Panc1 (cell line): Measurements from ENCODE around the gene WHRN. TPM values are rescaled to one million over a fixed set of nuclear protein-coding genes. Genes with fewer than 3 reads are reported as not detected.

Experiments used
- ATAC-seq: fragments of 200-7000 bp; cut with Tn5 transposase; 2 replicates; pipeline ENCODE4 v1.9.1; 2020; ENCODE audit warnings: mild to moderate bottlenecking, moderate library complexity
- BruUV-seq: library from RNA; stranded (reverse); fragments of 400-500 nt; replicated peaks from 2 replicates; lab custom pipeline; 2021; lab: Mats Ljungman, UMichigan
- CTCF ChIA-PET: fragments of 300-600 bp; sonication (Branson Sonifier 250); formaldehyde crosslinking; loops from one replicate; lab custom pipeline; 2022; ENCODE audit warnings: antibody characterized with exemption; lab: Charles Lee
- POLR2A ChIA-PET: fragments of 300-600 bp; sonication (Branson Sonifier 250); formaldehyde crosslinking; loops from one replicate; lab custom pipeline; 2022; ENCODE audit warnings: antibody characterized with exemption; lab: Charles Lee
- DNase-seq: peaks from one replicate; pipeline ENCODE4 v3.0.0-alpha.2; 2010; ENCODE audit warnings: low read depth, low spot score
- H3K27ac ChIP-seq: 2 replicates; pipeline ENCODE4 v1.5.1; 2011; ENCODE audit warnings: mild to moderate bottlenecking, low read length, inconsistent platforms
- H3K27me3 ChIP-seq: fragments of 200-500 bp; sonication (Bioruptor generic); 2 replicates; pipeline ENCODE4 v1.6.0; 2014; ENCODE audit warnings: low read length, inconsistent platforms; ENCODE audit not compliant: control insufficient read depth, insufficient read depth
- H3K36me3 ChIP-seq: fragments of 200-500 bp; sonication (Bioruptor generic); 2 replicates; pipeline ENCODE4 v1.5.1; 2014; ENCODE audit warnings: inconsistent platforms, mild to moderate bottlenecking, low read length, moderate library complexity; ENCODE audit not compliant: control insufficient read depth, insufficient read depth
- H3K4me1 ChIP-seq: 2 replicates; pipeline ENCODE4 v1.5.1; 2011; ENCODE audit warnings: inconsistent platforms, mild to moderate bottlenecking, low read length, moderate library complexity; ENCODE audit not compliant: control insufficient read depth, insufficient read depth
- H3K4me3 ChIP-seq, 2 experiments: 2 replicates each; pipeline ENCODE4 v1.5.1; 2011 to 2012; ENCODE audit warnings: low read depth in 2 of 2, low read length in 2 of 2, mild to moderate bottlenecking in 2 of 2, inconsistent platforms in 1 of 2, moderate library complexity in 1 of 2
- H3K9me3 ChIP-seq: fragments of 200-500 bp; sonication (Bioruptor generic); 2 replicates; pipeline ENCODE4 v1.5.1; 2014; ENCODE audit warnings: low read depth, mild to moderate bottlenecking, inconsistent platforms, low read length, moderate library complexity; ENCODE audit not compliant: control insufficient read depth, insufficient read depth
- POLR2AphosphoS5 ChIP-seq: IDR thresholded peaks from 2 replicates; pipeline ENCODE4 v1.6.1; 2012; ENCODE audit warnings: mild to moderate bottlenecking, low read depth, low read length, moderate library complexity
- SIN3A ChIP-seq: IDR thresholded peaks from 2 replicates; pipeline ENCODE4 v1.6.1; 2012; ENCODE audit warnings: low read depth, mild to moderate bottlenecking, low read length, moderate library complexity, borderline replicate concordance; ENCODE audit not compliant: insufficient read depth
- TCF7L2 ChIP-seq: IDR thresholded peaks from 2 replicates; pipeline ENCODE4 v1.6.1; 2011; ENCODE audit warnings: mild to moderate bottlenecking, low read depth, low read length, inconsistent platforms
- in situ Hi-C: cut with HindIII; loops from 2 replicates; pipeline ENCODE4 v1.10.0; 2016; ENCODE audit warnings: low sequenced_read_pairs, low pct_unique_long_range_greater_than_20kb
- intact Hi-C: fragments of 100-400 bp; cut with micrococcal nuclease; formaldehyde crosslinking; loops from one replicate; pipeline ENCODE4 v1.10.0; 2022; ENCODE audit not compliant: unreplicated experiment
- total RNA-seq: library from RNA; stranded (reverse); gene quantifications from one replicate; pipeline ENCODE4 v1.2.1, GENCODE V29; 2021; ENCODE audit not compliant: unreplicated experiment
- TF ChIP-seq, protein P1 (sequence below), 2 experiments: IDR thresholded peaks; 2 replicates each; pipeline ENCODE4 v1.6.1; 2011 to 2012; ENCODE audit warnings: low read depth in 2 of 2, control low read depth in 1 of 2, low read length in 1 of 2, mild to moderate bottlenecking in 1 of 2, moderate library complexity in 1 of 2; ENCODE audit not compliant: insufficient read depth in 1 of 2
- TF ChIP-seq, protein P2 (sequence below): fragments of 450-650 bp; IDR thresholded peaks from 2 replicates; pipeline ENCODE4 v1.5.1; 2017; ENCODE audit warnings: mild to moderate bottlenecking

The WHRN gene
- total RNA-seq, 1 experiment from 2014 or later, result 18.0 TPM

DNA sequence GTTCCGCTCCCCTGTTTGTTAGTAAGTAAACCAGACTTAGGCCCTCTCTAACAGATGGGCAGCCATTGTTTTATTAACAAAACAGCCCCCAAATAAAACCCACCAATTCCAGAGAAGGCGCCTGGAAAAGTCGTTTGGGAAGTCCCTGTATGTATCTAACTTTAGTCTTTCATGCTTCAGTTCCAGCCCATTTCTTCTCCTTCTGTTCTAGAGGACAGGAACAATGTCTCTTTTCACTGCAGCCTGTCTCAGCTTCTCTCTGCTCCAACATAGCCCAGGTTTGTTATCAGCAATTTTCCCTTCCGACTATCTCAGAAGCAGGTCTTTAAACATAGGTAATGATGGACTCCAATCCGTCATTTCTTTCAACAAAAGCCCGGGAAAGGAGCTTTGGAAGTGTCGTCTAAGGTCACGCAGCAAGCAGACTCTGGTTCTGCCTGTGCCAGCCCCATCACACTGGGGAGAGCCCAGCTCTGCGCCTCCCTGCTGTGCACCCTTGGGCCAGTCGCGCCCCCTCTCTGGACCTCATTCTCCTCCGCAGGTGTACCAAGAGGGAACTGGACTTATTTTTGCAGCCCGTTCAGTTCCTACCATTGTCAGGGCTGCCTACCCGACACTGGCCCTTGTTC is 107.9 kb downstream of the WHRN start:
- no peaks in the 10 kb centered on the region for H3K27me3 ChIP-seq
- peak overlapping the region; percentile 75; the same call in 1 of the 2 replicates for H3K27ac ChIP-seq
- TF ChIP-seq SIN3A (no peak), TCF7L2 (no peak), POLR2AphosphoS5 (no peak)
- TF ChIP-seq, protein P1, sequence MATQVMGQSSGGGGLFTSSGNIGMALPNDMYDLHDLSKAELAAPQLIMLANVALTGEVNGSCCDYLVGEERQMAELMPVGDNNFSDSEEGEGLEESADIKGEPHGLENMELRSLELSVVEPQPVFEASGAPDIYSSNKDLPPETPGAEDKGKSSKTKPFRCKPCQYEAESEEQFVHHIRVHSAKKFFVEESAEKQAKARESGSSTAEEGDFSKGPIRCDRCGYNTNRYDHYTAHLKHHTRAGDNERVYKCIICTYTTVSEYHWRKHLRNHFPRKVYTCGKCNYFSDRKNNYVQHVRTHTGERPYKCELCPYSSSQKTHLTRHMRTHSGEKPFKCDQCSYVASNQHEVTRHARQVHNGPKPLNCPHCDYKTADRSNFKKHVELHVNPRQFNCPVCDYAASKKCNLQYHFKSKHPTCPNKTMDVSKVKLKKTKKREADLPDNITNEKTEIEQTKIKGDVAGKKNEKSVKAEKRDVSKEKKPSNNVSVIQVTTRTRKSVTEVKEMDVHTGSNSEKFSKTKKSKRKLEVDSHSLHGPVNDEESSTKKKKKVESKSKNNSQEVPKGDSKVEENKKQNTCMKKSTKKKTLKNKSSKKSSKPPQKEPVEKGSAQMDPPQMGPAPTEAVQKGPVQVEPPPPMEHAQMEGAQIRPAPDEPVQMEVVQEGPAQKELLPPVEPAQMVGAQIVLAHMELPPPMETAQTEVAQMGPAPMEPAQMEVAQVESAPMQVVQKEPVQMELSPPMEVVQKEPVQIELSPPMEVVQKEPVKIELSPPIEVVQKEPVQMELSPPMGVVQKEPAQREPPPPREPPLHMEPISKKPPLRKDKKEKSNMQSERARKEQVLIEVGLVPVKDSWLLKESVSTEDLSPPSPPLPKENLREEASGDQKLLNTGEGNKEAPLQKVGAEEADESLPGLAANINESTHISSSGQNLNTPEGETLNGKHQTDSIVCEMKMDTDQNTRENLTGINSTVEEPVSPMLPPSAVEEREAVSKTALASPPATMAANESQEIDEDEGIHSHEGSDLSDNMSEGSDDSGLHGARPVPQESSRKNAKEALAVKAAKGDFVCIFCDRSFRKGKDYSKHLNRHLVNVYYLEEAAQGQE (IDR thresholded peaks at IDR 0.05; ENCODE audit: insufficient read depth in 1 of 2, low read depth in 2 of 2, low read length in 1 of 2), result no peak
- TF ChIP-seq, protein P2, sequence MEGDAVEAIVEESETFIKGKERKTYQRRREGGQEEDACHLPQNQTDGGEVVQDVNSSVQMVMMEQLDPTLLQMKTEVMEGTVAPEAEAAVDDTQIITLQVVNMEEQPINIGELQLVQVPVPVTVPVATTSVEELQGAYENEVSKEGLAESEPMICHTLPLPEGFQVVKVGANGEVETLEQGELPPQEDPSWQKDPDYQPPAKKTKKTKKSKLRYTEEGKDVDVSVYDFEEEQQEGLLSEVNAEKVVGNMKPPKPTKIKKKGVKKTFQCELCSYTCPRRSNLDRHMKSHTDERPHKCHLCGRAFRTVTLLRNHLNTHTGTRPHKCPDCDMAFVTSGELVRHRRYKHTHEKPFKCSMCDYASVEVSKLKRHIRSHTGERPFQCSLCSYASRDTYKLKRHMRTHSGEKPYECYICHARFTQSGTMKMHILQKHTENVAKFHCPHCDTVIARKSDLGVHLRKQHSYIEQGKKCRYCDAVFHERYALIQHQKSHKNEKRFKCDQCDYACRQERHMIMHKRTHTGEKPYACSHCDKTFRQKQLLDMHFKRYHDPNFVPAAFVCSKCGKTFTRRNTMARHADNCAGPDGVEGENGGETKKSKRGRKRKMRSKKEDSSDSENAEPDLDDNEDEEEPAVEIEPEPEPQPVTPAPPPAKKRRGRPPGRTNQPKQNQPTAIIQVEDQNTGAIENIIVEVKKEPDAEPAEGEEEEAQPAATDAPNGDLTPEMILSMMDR, result no peak
- H3K36me3 ChIP-seq, result no peaks in the 10 kb centered on the region; the same call in 1 of the 2 replicates
- CTCF ChIA-PET, result no interaction called here
- in situ Hi-C loops (no loop called here), intact Hi-C loops (no loop called here)
- ATAC-seq, result peak; percentile 29; the same call in 1 of the 2 replicates
- TSS peak; percentile 65 for BruUV-seq
- H3K4me1 ChIP-seq, result peaks cover 4% of the 10 kb centered on the region
- POLR2A ChIA-PET, result no interaction called here
- no peaks in the 10 kb centered on the region for H3K9me3 ChIP-seq
- peak overlapping the region; percentile 70 to 75 for H3K4me3 ChIP-seq
- no peak for DNase-seq

DNA sequence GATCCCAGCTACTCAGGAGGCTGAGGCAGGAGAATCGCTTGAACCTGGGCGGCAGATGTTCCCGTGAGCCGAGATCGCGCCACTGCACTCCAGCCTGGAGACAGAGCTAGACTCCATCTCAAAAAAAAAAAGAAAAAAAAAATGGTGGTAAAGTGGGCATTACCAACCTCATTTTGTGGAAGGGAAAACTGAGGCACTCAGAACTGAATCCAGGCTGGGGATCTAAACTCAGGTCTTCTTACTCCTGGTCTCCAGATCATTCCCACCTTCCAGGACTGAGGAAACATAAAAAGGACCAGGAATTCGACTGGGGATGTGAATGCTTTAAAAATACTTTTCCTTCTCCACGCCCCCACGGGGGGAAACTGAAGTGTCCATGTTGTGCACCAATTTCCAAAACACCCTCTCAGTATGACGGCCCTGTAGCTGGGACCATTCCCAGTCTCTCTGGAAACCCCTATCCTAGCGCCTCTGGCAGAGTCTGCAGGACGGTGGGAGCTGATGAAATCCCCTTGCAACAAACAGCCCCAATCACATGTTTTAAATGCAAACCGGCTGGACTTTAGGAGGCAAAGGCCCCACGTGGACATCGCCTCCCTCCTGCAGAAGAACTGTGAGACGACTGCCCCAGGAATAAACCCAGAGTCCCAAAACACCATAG is 108.6 kb downstream of the WHRN start:
- H3K9me3 ChIP-seq, result no peaks in the 10 kb centered on the region
- POLR2A ChIA-PET, result no interaction called here
- peak overlapping the region; percentile 75; the same call in 1 of the 2 replicates for H3K27ac ChIP-seq

More for the DNA sequence above, 108.6 kb downstream of the WHRN start:
- TF ChIP-seq TCF7L2 (no peak), SIN3A (no peak), POLR2AphosphoS5 (no peak)
- TF ChIP-seq, protein P1 (IDR thresholded peaks at IDR 0.05; ENCODE audit: insufficient read depth in 1 of 2, low read depth in 2 of 2, low read length in 1 of 2), result no peak
- TF ChIP-seq, protein P2, result no peak
- Histone ChIP-seq H3K27me3 (no peaks in the 10 kb centered on the region), H3K36me3 (no peaks in the 10 kb centered on the region; the same call in 1 of the 2 replicates), H3K4me3 (peak overlapping the region; percentile 70 to 75), H3K4me1 (peaks cover 4% of the 10 kb centered on the region)
- no TSS peak for BruUV-seq
- DNase-seq (no peak), ATAC-seq (no peak)
- in situ Hi-C loops (no loop called here), intact Hi-C loops (no loop called here)
- CTCF ChIA-PET, result no interaction called here
